CD14-positive monocyte (primary cell): ENCODE data around the gene RAB3GAP2. TPM values are rescaled to one million over a fixed set of nuclear protein-coding genes. Genes with fewer than 3 reads are reported as not detected.

Experiments used
- DNase-seq, 3 donors: peaks; one replicate each; pipeline ENCODE4 v3.0.0-alpha.2; 2011 to 2022
- H2AFZ ChIP-seq: 2 replicates; pipeline ENCODE4 v1.6.0; 2012; ENCODE audit warnings: mild to moderate bottlenecking, low read depth, low read length, inconsistent platforms; ENCODE audit not compliant: insufficient read depth, poor library complexity, severe bottlenecking
- H3K27ac ChIP-seq, 2 donors: 1 replicate in 1 of 2; 2 replicates in 1 of 2; pipeline ENCODE4 v1.5.1; 2012 to 2013; ENCODE audit warnings: low read length in 2 of 2, control low read depth in 1 of 2, inconsistent platforms in 1 of 2, low read depth in 1 of 2, mild to moderate bottlenecking in 1 of 2
- H3K27me3 ChIP-seq, 2 donors: one replicate each; pipeline versions ENCODE4 v1.6.0 to v1.6.1; 2011 to 2013; ENCODE audit warnings: low read length in 2 of 2; ENCODE audit not compliant: control insufficient read depth in 2 of 2, insufficient read depth in 2 of 2
- H3K36me3 ChIP-seq, 2 donors: replicated peaks in 1 of 2; 1 replicate in 1 of 2; 2 replicates in 1 of 2; pipeline versions ENCODE4 v1.5.1 to v1.6.1; 2012 to 2013; ENCODE audit warnings: low read length in 2 of 2, control low read depth in 1 of 2, inconsistent platforms in 1 of 2, mild to moderate bottlenecking in 1 of 2; ENCODE audit not compliant: insufficient read depth in 2 of 2, control insufficient read depth in 1 of 2
- H3K4me1 ChIP-seq, 2 donors: 1 replicate in 1 of 2; 2 replicates in 1 of 2; pipeline versions ENCODE4 v1.5.1 to v1.6.1; 2012 to 2013; ENCODE audit warnings: low read length in 2 of 2, control low read depth in 1 of 2, inconsistent platforms in 1 of 2, mild to moderate bottlenecking in 1 of 2, moderate library complexity in 1 of 2; ENCODE audit not compliant: insufficient read depth in 2 of 2, control insufficient read depth in 1 of 2
- H3K4me2 ChIP-seq: replicated peaks from 2 replicates; pipeline ENCODE3; 2012; ENCODE audit warnings: low read length, moderate library complexity, mild to moderate bottlenecking; ENCODE audit not compliant: poor library complexity, severe bottlenecking; ENCODE audit errors: extremely low read depth
- H3K4me3 ChIP-seq, 3 experiments: fragments of 200-600 bp in 1 of 3; sonication (generic) in 1 of 3; replicated peaks in 1 of 3; 1 replicate in 2 of 3; 2 replicates in 1 of 3; pipeline ENCODE4 v1.5.1; 2011 to 2013; ENCODE audit warnings: low read length in 3 of 3, mild to moderate bottlenecking in 3 of 3, control low read depth in 2 of 3, low read depth in 2 of 3, inconsistent platforms in 1 of 3, moderate library complexity in 1 of 3
- H3K79me2 ChIP-seq: 2 replicates; pipeline ENCODE4 v1.6.0; 2012; ENCODE audit warnings: mild to moderate bottlenecking, control low read depth, inconsistent platforms, low read length, moderate library complexity; ENCODE audit not compliant: insufficient read depth
- H3K9ac ChIP-seq: 2 replicates; pipeline ENCODE4 v1.6.0; 2017; ENCODE audit warnings: low read length, mild to moderate bottlenecking; ENCODE audit not compliant: insufficient read depth, poor library complexity, severe bottlenecking
- H3K9me3 ChIP-seq, 2 donors: replicated peaks in 1 of 2; 1 replicate in 1 of 2; 2 replicates in 1 of 2; pipeline versions ENCODE4 v1.5.1 to v1.6.1; 2012 to 2013; ENCODE audit warnings: low read length in 2 of 2, control low read depth in 1 of 2; ENCODE audit not compliant: control insufficient read depth in 1 of 2, insufficient read depth in 1 of 2
- H4K20me1 ChIP-seq: 2 replicates; pipeline ENCODE4 v1.6.0; 2012; ENCODE audit warnings: mild to moderate bottlenecking, low read length, control low read depth, moderate library complexity; ENCODE audit not compliant: insufficient read depth
- H3K27ac Mint-ChIP-seq, 7 donors: one replicate each; pipeline ENCODE4 v1.8.0; 2020; ENCODE audit warnings: mild to moderate bottlenecking in 7 of 7, mixed read lengths in 7 of 7, moderate library complexity in 6 of 7, inconsistent platforms in 2 of 7
- H3K27me3 Mint-ChIP-seq, 3 donors: one replicate each; pipeline ENCODE4 v1.8.0; 2021 to 2022; ENCODE audit warnings: low read depth in 3 of 3, mild to moderate bottlenecking in 3 of 3, mixed read lengths in 3 of 3, moderate library complexity in 3 of 3, inconsistent platforms in 1 of 3
- H3K36me3 Mint-ChIP-seq, 2 donors: one replicate each; pipeline ENCODE4 v1.8.0; 2020; ENCODE audit warnings: mixed read lengths in 2 of 2, inconsistent platforms in 1 of 2, mild to moderate bottlenecking in 1 of 2
- H3K4me1 Mint-ChIP-seq: one replicate; pipeline ENCODE4 v1.8.0; 2020; ENCODE audit warnings: mild to moderate bottlenecking, mixed read lengths
- H3K4me3 Mint-ChIP-seq, 2 donors: one replicate each; pipeline ENCODE4 v1.8.0; 2020; ENCODE audit warnings: mild to moderate bottlenecking in 2 of 2, mixed read lengths in 2 of 2, moderate library complexity in 1 of 2
- H3K9me3 Mint-ChIP-seq, 7 donors: one replicate each; pipeline ENCODE4 v1.8.0; 2020 to 2022; ENCODE audit warnings: mixed read lengths in 7 of 7, mild to moderate bottlenecking in 6 of 7, moderate library complexity in 6 of 7, inconsistent platforms in 2 of 7
- WGBS: methylation state at CpG from one replicate; pipeline ENCODE4 v1.1.5; 2013; ENCODE audit warnings: missing lambda C conversion rate; ENCODE audit not compliant: insufficient coverage; 5-methylcytosine and 5-hydroxymethylcytosine counted together
- intact Hi-C, 2 donors: fragments of 100-400 bp; cut with micrococcal nuclease; formaldehyde crosslinking; loops; one replicate each; pipeline versions ENCODE4 v1.15.0 to v1.15.1; 2023
- polyA plus RNA-seq, 3 donors: library from polyadenylated mRNA; depleted of rRNA in 1 of 3; unstranded in 2 of 3; stranded (reverse) in 1 of 3; fragments of 300-500 nt in 2 of 3; fragments of >200 nt in 1 of 3; fragmentation: Illumina TruSeq in 2 of 3; gene quantifications; 1 replicate in 2 of 3; 2 replicates in 1 of 3; pipeline ENCODE4 v1.2.3, GENCODE V29; 2012 to 2021
- TF ChIP-seq, protein P1 (sequence below): fragments of 200-600 bp; IDR thresholded peaks from one replicate; pipeline ENCODE4 v1.8.0; 2022; ENCODE audit warnings: antibody characterized with exemption, mild to moderate bottlenecking

Gene RAB3GAP2
- polyA plus RNA-seq, 3 donors = 9.8 to 12.1 (median 11.6) TPM

DNA sequence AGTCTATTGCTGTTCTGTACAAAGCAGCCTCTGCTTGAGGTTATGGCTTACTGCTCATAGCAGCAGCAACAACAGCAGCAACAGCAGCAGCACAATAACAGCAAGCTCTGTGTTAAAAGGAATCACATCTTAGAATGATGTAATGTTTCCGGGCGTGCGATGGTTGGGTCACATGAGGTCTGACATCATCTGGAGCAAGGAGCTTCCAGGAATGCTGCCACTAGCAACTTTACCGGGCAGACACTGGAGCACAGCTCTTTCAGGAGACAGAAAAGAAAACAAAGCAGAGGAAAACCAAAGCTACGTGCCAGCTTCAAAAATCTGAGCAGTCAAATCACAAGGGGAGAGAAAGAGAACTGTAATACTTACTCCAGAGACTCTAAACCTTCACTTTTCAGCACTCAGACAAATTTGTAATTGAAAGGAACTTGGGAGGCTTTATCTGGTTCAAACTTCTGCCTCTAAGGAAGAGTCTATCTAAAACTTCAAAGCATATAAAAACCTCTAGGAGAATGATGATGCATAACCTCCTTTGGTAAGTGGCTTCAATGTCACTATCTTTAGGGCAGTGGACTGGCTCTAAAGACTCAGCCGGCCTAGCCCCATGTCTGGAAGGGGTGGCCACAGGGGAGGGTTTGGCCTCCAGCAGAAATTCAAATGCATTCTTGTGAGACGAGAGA lies 28.3 kb upstream of the RAB3GAP2 start:
- peak in 1 of 3 donors; percentile 37 for DNase-seq
- Mint-ChIP-seq H3K36me3 (no peaks in the 10 kb centered on the region), H3K9me3 (peaks cover 0 to 2% (median 0%) of the 10 kb centered on the region in 7 donors), H3K27me3 (peaks cover 4 to 8% (median 6%) of the 10 kb centered on the region in 3 donors), H3K4me3 (peak overlapping the region in 1 of 2 donors; percentile 29), H3K4me1 (peaks cover 2% of the 10 kb centered on the region), H3K27ac (no peak overlapping the region)
- no peaks in the 10 kb centered on the region for H3K9me3 ChIP-seq
- WGBS = 84% methylated on average over 5 of the region's 7 CpGs
- intact Hi-C loops = no loop called here
- no peak overlapping the region for H3K9ac ChIP-seq
- H4K20me1 ChIP-seq = no peaks in the 10 kb centered on the region
- H3K79me2 ChIP-seq = no peaks in the 10 kb centered on the region
- no peaks in the 10 kb centered on the region for H3K36me3 ChIP-seq
- H2AFZ ChIP-seq = no peak overlapping the region
- no peak overlapping the region for H3K4me2 ChIP-seq
- TF ChIP-seq, protein P1, sequence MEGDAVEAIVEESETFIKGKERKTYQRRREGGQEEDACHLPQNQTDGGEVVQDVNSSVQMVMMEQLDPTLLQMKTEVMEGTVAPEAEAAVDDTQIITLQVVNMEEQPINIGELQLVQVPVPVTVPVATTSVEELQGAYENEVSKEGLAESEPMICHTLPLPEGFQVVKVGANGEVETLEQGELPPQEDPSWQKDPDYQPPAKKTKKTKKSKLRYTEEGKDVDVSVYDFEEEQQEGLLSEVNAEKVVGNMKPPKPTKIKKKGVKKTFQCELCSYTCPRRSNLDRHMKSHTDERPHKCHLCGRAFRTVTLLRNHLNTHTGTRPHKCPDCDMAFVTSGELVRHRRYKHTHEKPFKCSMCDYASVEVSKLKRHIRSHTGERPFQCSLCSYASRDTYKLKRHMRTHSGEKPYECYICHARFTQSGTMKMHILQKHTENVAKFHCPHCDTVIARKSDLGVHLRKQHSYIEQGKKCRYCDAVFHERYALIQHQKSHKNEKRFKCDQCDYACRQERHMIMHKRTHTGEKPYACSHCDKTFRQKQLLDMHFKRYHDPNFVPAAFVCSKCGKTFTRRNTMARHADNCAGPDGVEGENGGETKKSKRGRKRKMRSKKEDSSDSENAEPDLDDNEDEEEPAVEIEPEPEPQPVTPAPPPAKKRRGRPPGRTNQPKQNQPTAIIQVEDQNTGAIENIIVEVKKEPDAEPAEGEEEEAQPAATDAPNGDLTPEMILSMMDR = no peak
- H3K4me1 ChIP-seq = no peaks in the 10 kb centered on the region
- H3K4me3 ChIP-seq = no peak overlapping the region
- H3K27me3 ChIP-seq = no peaks in the 10 kb centered on the region
- no peak overlapping the region for H3K27ac ChIP-seq

- intact Hi-C loops = no loop called here
These were observed 27.1 kb upstream of the RAB3GAP2 start for GRCh38 chr1:220299337-220299736.

More at GRCh38 chr1:220299337-220299736, 27.1 kb upstream of the RAB3GAP2 start:
- no peaks in the 10 kb centered on the region for H3K9me3 Mint-ChIP-seq
- Histone ChIP-seq H3K36me3 (no peaks in the 10 kb centered on the region), H3K4me3 (no peak overlapping the region), H3K4me2 (no peak overlapping the region), H3K9ac (no peak overlapping the region), H3K27ac (no peak overlapping the region), H4K20me1 (no peaks in the 10 kb centered on the region), H3K27me3 (no peaks in the 10 kb centered on the region), H3K9me3 (no peaks in the 10 kb centered on the region), H3K79me2 (no peaks in the 10 kb centered on the region), H2AFZ (no peak overlapping the region), H3K4me1 (no peaks in the 10 kb centered on the region)
- H3K27me3 Mint-ChIP-seq = peaks cover 4 to 6% (median 5%) of the 10 kb centered on the region in 3 donors
- TF ChIP-seq, protein P1 = no peak
- WGBS = 100% methylated on average over 2 of the region's 7 CpGs
- no peak for DNase-seq
- H3K36me3 Mint-ChIP-seq = no peaks in the 10 kb centered on the region
- H3K27ac Mint-ChIP-seq = no peak overlapping the region
- H3K4me1 Mint-ChIP-seq = peaks cover 2% of the 10 kb centered on the region
- no peak overlapping the region for H3K4me3 Mint-ChIP-seq
